Ovary (tissue), 3 donors: ENCODE results near the gene BCAS4.

ENCODE experiments used
- CTCF ChIP-seq, 3 donors: fragments of 450-650 bp in 2 of 3; fragments of 200-600 bp in 1 of 3; IDR thresholded peaks; one replicate each; pipeline versions ENCODE4 v1.5.1 to v1.8.0; 2016 to 2022; ENCODE audit warnings: antibody characterized with exemption in 3 of 3, mild to moderate bottlenecking in 1 of 3
- EP300 ChIP-seq: sonication (generic); formaldehyde crosslinking; IDR thresholded peaks from one replicate; pipeline ENCODE4 v1.6.1; 2017; ENCODE audit warnings: antibody characterized with exemption
- POLR2A ChIP-seq: fragments of 450-650 bp; IDR thresholded peaks from one replicate; pipeline ENCODE4 v1.6.1; 2017; ENCODE audit warnings: antibody characterized with exemption, mild to moderate bottlenecking, moderate library complexity
- donor health status: DM: no; HTN: no; CAD: no.

GRCh38 chr20:50915424-50915823 is 120.6 kb downstream of the BCAS4 start:
- TF ChIP-seq CTCF (IDR thresholded peaks at IDR 0.05) = no peak
- TF ChIP-seq POLR2A = no peak
- TF ChIP-seq EP300 = no peak
